ENCODE results near the gene OTX2. TPM values are rescaled to one million over a fixed set of nuclear protein-coding genes. Genes with fewer than 3 reads are reported as not detected.

Gene OTX2
- not detected in 2 replicates for total RNA-seq (2014; rRNA removed; shearing (Covaris generic))

DNA sequence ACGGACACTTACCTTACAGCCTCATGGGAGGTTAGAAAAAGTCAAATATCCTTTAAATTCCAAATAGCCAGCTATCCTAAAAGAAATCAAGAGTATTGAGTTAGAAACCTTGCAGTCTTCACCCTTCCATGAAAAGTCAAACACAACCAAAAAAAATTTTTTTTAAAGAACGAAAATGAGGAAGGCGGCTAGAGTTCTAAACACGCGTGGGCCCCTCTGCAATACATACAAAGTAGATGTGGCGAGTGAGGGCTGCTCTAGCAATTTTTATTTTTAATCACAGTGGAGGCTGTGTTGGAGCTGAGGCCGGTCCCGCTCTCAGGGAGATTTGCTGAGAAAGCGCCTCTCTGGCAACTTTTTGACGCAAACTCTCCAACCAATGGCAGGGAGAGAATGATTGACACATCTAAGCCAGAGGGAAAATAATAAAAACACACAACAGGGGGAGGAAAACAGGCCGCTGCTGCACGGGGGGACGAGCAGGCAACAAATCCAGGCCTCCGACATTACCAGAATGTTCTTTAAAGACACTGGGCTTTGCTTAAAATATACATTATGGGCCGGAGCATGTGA is at the start of gene OTX2:
Gene OTX2, minus strand, starts transcription at position 333 of the 573 bp plus-strand sequence. CDS start 5,023 bp downstream, outside the sequence.
- Histone ChIP-seq H3K4me3 (no peak within 1 kb of the TSS), H3K27me3 (no peaks in the 10 kb centered on the region)

DNA sequence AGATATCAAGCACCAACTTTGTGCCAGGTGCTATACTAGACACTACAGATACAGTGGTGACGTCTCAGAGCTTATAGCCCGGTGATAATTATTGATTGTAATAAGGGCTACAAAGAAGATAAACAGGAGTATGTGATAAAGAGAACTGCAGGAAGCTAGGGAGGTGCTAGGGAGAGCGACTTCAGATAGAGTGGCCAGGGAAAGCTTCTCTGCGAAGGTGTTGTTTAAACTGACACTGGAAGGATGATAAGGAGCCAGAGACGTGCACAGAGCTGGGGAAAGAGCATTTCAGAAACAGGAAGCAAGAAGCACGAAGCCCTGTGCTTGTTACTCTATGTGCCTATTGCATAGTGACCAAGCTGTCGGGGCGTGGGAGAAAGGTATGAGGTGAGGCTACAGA is 48.1 kb upstream of the OTX2 start:
- Histone ChIP-seq H3K4me1 (no peaks in the 10 kb centered on the region), H3K27me3 (no peaks in the 10 kb centered on the region), H3K9me3 (replicated peaks) (no peaks in the 10 kb centered on the region), H3K36me3 (no peaks in the 10 kb centered on the region), H3K4me3 (no peak overlapping the region), H3K27ac (no peak overlapping the region)
- no peak for DNase-seq

More for the DNA sequence above, at the start of gene OTX2:
- Histone ChIP-seq H3K36me3 (no peaks in the 10 kb centered on the region), H3K9me3 (replicated peaks) (no peaks in the 10 kb centered on the region), H3K4me1 (no peaks in the 10 kb centered on the region), H3K27ac (no peak within 1 kb of the TSS)
- DNase-seq: no peak

GRCh38 chr14:56857216-56857615 is 46.9 kb upstream of the OTX2 start:
- Histone ChIP-seq H3K27me3 (no peaks in the 10 kb centered on the region), H3K9me3 (replicated peaks) (no peaks in the 10 kb centered on the region), H3K4me3 (no peak overlapping the region), H3K27ac (no peak overlapping the region), H3K36me3 (no peaks in the 10 kb centered on the region), H3K4me1 (no peaks in the 10 kb centered on the region)
- DNase-seq: no peak

DNA sequence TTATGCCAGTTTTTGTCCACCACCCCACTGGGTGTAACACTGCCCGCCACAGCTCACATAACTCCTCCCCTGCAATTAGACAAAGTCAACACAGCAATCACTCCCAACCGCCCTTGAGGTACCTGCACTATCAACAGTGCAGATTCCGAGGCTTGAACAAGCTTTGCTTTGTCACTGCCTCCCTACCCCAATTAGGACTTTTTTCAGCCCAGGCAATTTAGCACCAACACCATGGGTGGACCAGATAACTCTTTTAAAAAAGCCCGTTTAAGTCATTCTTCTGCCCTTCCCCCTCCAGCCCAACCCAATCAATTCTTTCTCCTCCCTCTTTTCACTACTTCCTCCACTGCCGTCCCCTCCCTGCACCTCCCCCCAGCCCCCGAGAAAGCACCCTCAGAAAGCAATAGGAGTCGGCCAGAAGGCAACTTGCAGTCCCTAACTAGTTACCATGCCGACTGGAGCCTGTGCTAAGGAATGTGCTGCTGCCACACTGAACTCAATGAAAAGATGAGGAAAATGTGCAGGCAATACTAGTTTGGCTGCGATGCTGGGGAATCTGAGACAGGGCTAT is 45.7 kb upstream of the OTX2 start:
- no peaks in the 10 kb centered on the region for H3K36me3 ChIP-seq
- H3K4me3 ChIP-seq: no peak overlapping the region
- DNase-seq: peak; percentile 3 to 7
- H3K9me3 ChIP-seq (replicated peaks): no peaks in the 10 kb centered on the region
- H3K4me1 ChIP-seq: no peaks in the 10 kb centered on the region
- no peak overlapping the region for H3K27ac ChIP-seq
- no peaks in the 10 kb centered on the region for H3K27me3 ChIP-seq

DNA sequence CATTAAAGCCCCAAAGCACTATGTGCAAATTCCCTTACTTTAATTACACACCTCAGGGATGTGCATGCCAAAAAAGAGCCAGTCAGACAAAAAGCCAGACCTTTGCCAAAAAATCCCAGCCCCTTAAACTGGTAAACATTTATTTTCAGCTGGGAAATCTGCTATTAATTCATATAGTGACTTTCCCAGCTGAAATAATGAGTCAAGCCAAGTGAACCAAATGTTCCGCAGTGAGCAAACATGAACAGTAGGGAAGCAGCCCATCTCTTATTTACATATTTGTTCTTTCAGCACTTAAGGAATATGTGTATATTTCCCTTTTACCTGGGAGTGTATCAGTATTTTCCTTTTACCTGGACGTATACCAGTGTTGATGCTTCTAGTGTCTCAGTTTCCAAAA is 44.0 kb upstream of the OTX2 start:
- Histone ChIP-seq H3K27me3 (no peaks in the 10 kb centered on the region), H3K9me3 (replicated peaks) (no peaks in the 10 kb centered on the region)
- DNase-seq: no peak

DNA sequence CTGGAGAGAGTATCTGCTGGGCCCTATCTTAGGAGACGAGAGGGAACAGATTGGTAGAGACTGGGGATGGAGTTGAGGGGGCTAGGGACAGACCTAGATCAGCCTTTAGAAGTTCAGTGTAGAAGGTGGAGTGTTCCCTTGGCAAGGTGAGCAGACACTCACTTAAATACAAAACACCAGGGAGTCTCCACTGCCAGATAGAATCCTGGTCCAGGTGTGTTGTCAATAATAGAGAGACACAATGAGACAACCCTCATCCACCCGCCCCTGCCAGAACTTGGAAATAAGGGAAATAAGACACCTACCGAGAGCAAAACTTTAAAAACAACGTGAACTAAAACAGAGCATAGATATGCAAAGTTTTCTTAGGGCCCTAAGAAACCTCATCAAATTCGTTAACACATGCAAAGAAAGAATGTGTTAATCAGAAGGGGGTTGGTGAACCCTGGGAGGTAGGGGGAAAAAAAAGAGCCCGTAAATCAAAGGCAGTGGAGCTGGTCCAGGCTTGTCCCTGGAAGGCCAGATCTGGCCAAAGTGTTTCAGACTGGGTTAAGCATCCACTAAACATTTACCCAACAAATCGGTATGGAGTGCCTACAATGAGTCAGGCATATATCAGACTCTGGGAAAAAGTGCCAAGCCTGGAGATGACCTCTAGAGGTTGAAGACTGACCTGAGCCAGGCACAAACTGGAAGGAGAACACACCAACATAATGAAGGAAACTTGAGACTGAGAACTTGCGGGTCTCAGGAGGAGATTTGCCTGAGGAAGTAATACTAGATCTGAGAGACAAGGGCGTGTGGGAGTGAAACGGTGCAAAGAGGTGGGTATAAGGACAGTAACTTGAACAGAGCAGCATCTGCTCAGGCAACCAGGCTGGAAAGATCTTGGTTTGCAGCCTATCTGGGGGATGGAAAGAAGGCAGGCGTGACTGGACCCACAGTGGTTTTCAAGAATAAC is 37.0 kb upstream of the OTX2 start:
- Histone ChIP-seq H3K4me3 (no peak overlapping the region), H3K9me3 (replicated peaks) (no peaks in the 10 kb centered on the region), H3K4me1 (no peaks in the 10 kb centered on the region), H3K27me3 (no peaks in the 10 kb centered on the region), H3K36me3 (no peaks in the 10 kb centered on the region), H3K27ac (no peak overlapping the region)
- peak in 1 of 2 experiments; percentile 1 for DNase-seq

More for the DNA sequence above, 44.0 kb upstream of the OTX2 start:
- H3K4me1 ChIP-seq: no peaks in the 10 kb centered on the region
- H3K36me3 ChIP-seq: no peaks in the 10 kb centered on the region
- H3K4me3 ChIP-seq: no peak overlapping the region
- no peak overlapping the region for H3K27ac ChIP-seq

- no peaks in the 10 kb centered on the region for H3K9me3 ChIP-seq (replicated peaks)
- H3K4me3 ChIP-seq: no peak overlapping the region
- no peak overlapping the region for H3K27ac ChIP-seq
- no peak for DNase-seq
- H3K36me3 ChIP-seq: no peaks in the 10 kb centered on the region
- no peaks in the 10 kb centered on the region for H3K4me1 ChIP-seq
- no peaks in the 10 kb centered on the region for H3K27me3 ChIP-seq
Observed at GRCh38 chr14:56844406-56845002, 34.2 kb upstream of the OTX2 start.

DNA sequence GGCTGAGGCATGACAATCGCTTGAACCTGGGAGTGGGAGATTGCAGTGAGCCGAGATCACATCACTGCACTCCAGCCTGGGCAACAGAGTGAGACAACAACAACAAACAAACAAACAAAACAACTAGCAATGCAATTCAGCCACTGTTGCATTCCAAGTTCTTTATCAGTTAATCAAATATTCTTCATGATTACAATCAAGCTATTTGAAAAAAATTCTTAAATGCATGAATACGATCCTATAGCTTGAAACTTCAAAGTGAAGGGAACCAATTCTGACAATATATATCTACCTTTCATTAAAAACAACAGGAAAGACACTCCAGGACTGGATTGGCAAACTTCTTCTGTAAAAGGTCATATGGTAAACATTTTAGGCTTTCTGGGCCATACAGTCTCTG is 31.3 kb upstream of the OTX2 start:
- Histone ChIP-seq H3K27ac (no peak overlapping the region), H3K36me3 (no peaks in the 10 kb centered on the region), H3K4me1 (no peaks in the 10 kb centered on the region), H3K4me3 (no peak overlapping the region), H3K27me3 (no peaks in the 10 kb centered on the region), H3K9me3 (replicated peaks) (no peaks in the 10 kb centered on the region)
- no peak for DNase-seq

- Histone ChIP-seq H3K27me3 (no peaks in the 10 kb centered on the region), H3K27ac (no peak overlapping the region), H3K4me1 (no peaks in the 10 kb centered on the region), H3K9me3 (replicated peaks) (no peaks in the 10 kb centered on the region), H3K4me3 (no peak overlapping the region), H3K36me3 (no peaks in the 10 kb centered on the region)
- DNase-seq: no peak
Observed at GRCh38 chr14:56840221-56840620, 29.9 kb upstream of the OTX2 start.

DNA sequence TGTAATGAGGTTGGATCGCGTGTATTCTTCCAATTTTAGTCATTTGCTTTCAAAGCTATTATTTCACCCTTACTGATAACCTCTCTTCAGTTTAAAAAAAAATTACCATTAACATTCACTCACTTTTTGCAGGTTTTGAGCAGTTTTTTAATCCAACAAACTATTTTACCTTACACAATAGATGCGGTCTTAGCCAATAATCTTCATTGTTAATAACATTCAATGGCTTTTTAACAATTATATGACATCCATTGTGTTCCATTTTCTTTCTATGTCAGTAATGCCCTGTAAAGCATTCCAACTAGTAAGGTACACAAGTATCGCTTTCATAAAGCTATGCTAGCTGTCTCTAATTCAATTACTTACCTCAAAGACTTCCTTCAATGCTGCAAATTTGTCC is 18.9 kb upstream of the OTX2 start:
- Histone ChIP-seq H3K4me1 (no peaks in the 10 kb centered on the region), H3K27ac (no peak overlapping the region), H3K27me3 (no peaks in the 10 kb centered on the region), H3K4me3 (no peak overlapping the region), H3K9me3 (replicated peaks) (no peaks in the 10 kb centered on the region), H3K36me3 (no peaks in the 10 kb centered on the region)
- DNase-seq: no peak

GRCh38 chr14:56826214-56826613 is 15.9 kb upstream of the OTX2 start:
- H3K36me3 ChIP-seq: no peaks in the 10 kb centered on the region
- DNase-seq: no peak
- H3K27ac ChIP-seq: no peak overlapping the region
- no peak overlapping the region for H3K4me3 ChIP-seq
- H3K9me3 ChIP-seq (replicated peaks): no peaks in the 10 kb centered on the region
- no peaks in the 10 kb centered on the region for H3K4me1 ChIP-seq
- no peaks in the 10 kb centered on the region for H3K27me3 ChIP-seq

GRCh38 chr14:56821805-56822610 is 11.7 kb upstream of the OTX2 start:
- no peak for DNase-seq
- Histone ChIP-seq H3K9me3 (replicated peaks) (no peaks in the 10 kb centered on the region), H3K27me3 (no peaks in the 10 kb centered on the region), H3K36me3 (no peaks in the 10 kb centered on the region), H3K27ac (no peak overlapping the region), H3K4me1 (no peaks in the 10 kb centered on the region), H3K4me3 (no peak overlapping the region)

GRCh38 chr14:56821177-56821576 is 10.9 kb upstream of the OTX2 start:
- no peak for DNase-seq
- no peaks in the 10 kb centered on the region for H3K4me1 ChIP-seq
- no peak overlapping the region for H3K27ac ChIP-seq

DNA sequence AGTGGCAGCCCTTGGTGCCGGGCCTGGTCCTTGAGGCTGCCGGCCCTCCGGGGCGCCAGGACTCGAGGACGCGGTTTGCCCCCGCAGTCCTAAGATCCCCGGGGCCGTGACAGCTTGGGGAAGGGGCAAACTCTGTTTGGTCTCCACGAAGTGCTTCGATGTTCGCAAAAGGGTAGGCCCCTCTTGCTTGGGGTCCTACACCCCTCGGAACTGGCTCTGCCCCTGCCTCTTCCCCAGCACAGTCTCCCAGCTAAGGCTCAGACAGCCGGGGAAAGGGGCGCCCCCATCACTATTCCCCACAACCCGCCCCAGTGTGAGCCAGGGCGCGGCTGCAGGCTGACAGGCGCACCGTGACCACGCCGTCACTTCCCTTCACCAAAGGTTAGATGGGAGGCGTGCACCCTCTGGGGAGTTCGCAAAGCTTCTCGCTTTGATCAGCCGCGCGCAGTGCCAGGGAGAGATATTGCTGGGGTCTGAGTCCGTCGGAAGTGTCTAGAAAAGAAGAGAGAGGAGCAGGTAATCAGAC is 7.2 kb upstream of the OTX2 start:
- H3K27me3 ChIP-seq: no peaks in the 10 kb centered on the region
- no peak for DNase-seq
- no peak overlapping the region for H3K4me3 ChIP-seq
- H3K9me3 ChIP-seq (replicated peaks): no peaks in the 10 kb centered on the region
- H3K36me3 ChIP-seq: no peaks in the 10 kb centered on the region
- H3K27ac ChIP-seq: no peak overlapping the region
- no peaks in the 10 kb centered on the region for H3K4me1 ChIP-seq

More at GRCh38 chr14:56821177-56821576, 10.9 kb upstream of the OTX2 start:
- H3K9me3 ChIP-seq (replicated peaks): no peaks in the 10 kb centered on the region
- no peaks in the 10 kb centered on the region for H3K36me3 ChIP-seq
- H3K4me3 ChIP-seq: no peak overlapping the region
- no peaks in the 10 kb centered on the region for H3K27me3 ChIP-seq

All from SJCRH30 (cell line).